Liver (tissue), 9 donors: ENCODE measurements around the gene STXBP1. TPM values are rescaled to one million over a fixed set of nuclear protein-coding genes. Genes with fewer than 3 reads are reported as not detected.

ENCODE experiments used
- DNase-seq: peaks from one replicate; pipeline ENCODE4 v3.0.0-alpha.2; 2017; ENCODE audit warnings: low spot score
- H3K27ac ChIP-seq, 2 donors: one replicate each; pipeline ENCODE4 v1.7.0; 2013; ENCODE audit warnings: inconsistent platforms in 2 of 2, low read length in 2 of 2, control low read depth in 1 of 2, low read depth in 1 of 2, mild to moderate bottlenecking in 1 of 2
- H3K27me3 ChIP-seq, 4 donors: one replicate each; pipeline versions ENCODE4 v1.6.1 to v1.7.0; 2013; ENCODE audit warnings: low read length in 3 of 4, inconsistent platforms in 1 of 4, mild to moderate bottlenecking in 1 of 4, moderate library complexity in 1 of 4; ENCODE audit not compliant: control insufficient read depth in 4 of 4, insufficient read depth in 4 of 4
- H3K36me3 ChIP-seq, 4 donors: one replicate each; pipeline versions ENCODE4 v1.6.1 to v1.7.0; 2013; ENCODE audit warnings: low read length in 3 of 4, mild to moderate bottlenecking in 3 of 4, low read depth in 1 of 4, moderate library complexity in 1 of 4; ENCODE audit not compliant: control insufficient read depth in 4 of 4, insufficient read depth in 3 of 4
- H3K4me1 ChIP-seq, 4 donors: one replicate each; pipeline versions ENCODE4 v1.6.1 to v1.7.0; 2013; ENCODE audit warnings: low read length in 3 of 4, mild to moderate bottlenecking in 3 of 4, moderate library complexity in 1 of 4; ENCODE audit not compliant: control insufficient read depth in 4 of 4, insufficient read depth in 4 of 4
- H3K4me3 ChIP-seq, 3 donors: one replicate each; pipeline versions ENCODE4 v1.6.1 to v1.7.0; 2013; ENCODE audit warnings: low read length in 3 of 3, control low read depth in 1 of 3, low read depth in 1 of 3, mild to moderate bottlenecking in 1 of 3
- H3K9ac ChIP-seq, 2 donors: one replicate each; pipeline ENCODE4 v1.7.0; 2013; ENCODE audit warnings: low read length in 2 of 2, mild to moderate bottlenecking in 2 of 2, moderate library complexity in 2 of 2, control low read depth in 1 of 2, low read depth in 1 of 2
- H3K9me3 ChIP-seq, 4 donors: one replicate each; pipeline versions ENCODE4 v1.6.1 to v1.7.0; 2013; ENCODE audit warnings: low read length in 3 of 4; ENCODE audit not compliant: control insufficient read depth in 4 of 4
- CTCF ChIP-seq: fragments of 150-350 bp; IDR thresholded peaks from 2 replicates; pipeline ENCODE4 v1.5.1; 2017; ENCODE audit warnings: improper control_type of control experiment, low read depth, low read length; ENCODE audit not compliant: missing input control
- EGR1 ChIP-seq, 2 donors: IDR thresholded peaks; 2 replicates each; pipeline ENCODE4 v1.6.1; 2016 to 2018; ENCODE audit warnings: antibody characterized with exemption in 2 of 2, low read depth in 2 of 2
- FOXA1 ChIP-seq: IDR thresholded peaks from 2 replicates; pipeline ENCODE4 v1.6.1; 2016; ENCODE audit warnings: antibody characterized with exemption
- HNF4A ChIP-seq, 2 donors: conservative IDR thresholded peaks; 2 replicates each; pipeline ENCODE4 v1.6.1; 2016; ENCODE audit warnings: antibody characterized with exemption in 2 of 2, mild to moderate bottlenecking in 2 of 2
- MAX ChIP-seq: IDR thresholded peaks from 2 replicates; pipeline ENCODE4 v1.6.1; 2016; ENCODE audit warnings: antibody characterized with exemption
- NR2F2 ChIP-seq: IDR thresholded peaks from 2 replicates; pipeline ENCODE4 v1.6.1; 2016; ENCODE audit warnings: antibody characterized with exemption
- REST ChIP-seq: IDR thresholded peaks from 2 replicates; pipeline ENCODE4 v1.6.1; 2016; ENCODE audit warnings: antibody characterized with exemption, mild to moderate bottlenecking
- RXRA ChIP-seq, 2 donors: IDR thresholded peaks; 2 replicates each; pipeline ENCODE4 v1.6.1; 2017 to 2018; ENCODE audit warnings: antibody characterized with exemption in 2 of 2, mild to moderate bottlenecking in 1 of 2
- WGBS: extraction: QIAGEN DNeasy Blood & Tissue Kit; methylation state at CpG from one replicate; pipeline ENCODE4 v1.1.7; 2013; 5-methylcytosine and 5-hydroxymethylcytosine counted together
- polyA plus RNA-seq, 2 donors: library from polyadenylated mRNA; stranded (reverse) in 1 of 2; unstranded in 1 of 2; fragments of 200-250 nt in 1 of 2; fragments of >200 nt in 1 of 2; fragmentation: Nextera tagmentation in 1 of 2; extraction: Ambion mirVana in 1 of 2; gene quantifications; one replicate each; pipeline versions ENCODE4 v1.2.1 to v1.2.3, GENCODE V29; 2013 to 2015
- total RNA-seq, 2 donors: library from RNA; depleted of rRNA; stranded (reverse); fragments of >200 nt; gene quantifications; one replicate each; pipeline ENCODE4 v1.2.3, GENCODE V29; 2014
- donor health status: healthy.
- donor health status: healthy.
- donor health status: healthy.
- donor health status: healthy.
- donor health status: healthy.

STXBP1 gene
- total and polyA plus RNA-seq, 4 donors = 1.7 to 4.6 (median 2.3) TPM

- no peaks in the 10 kb centered on the region for H3K9me3 ChIP-seq
- peaks cover 0 to 2% (median 0%) of the 10 kb centered on the region in 4 donors for H3K36me3 ChIP-seq
- DNase-seq = no peak
- WGBS = 43% methylated on average over 11 of the region's 11 CpGs
- peak overlapping the region; percentile 32 to 82 for H3K27ac ChIP-seq
- H3K4me1 ChIP-seq = peaks cover 10 to 34% (median 25%) of the 10 kb centered on the region in 4 donors
- H3K27me3 ChIP-seq = no peaks in the 10 kb centered on the region
- H3K9ac ChIP-seq = no peak overlapping the region
- peak overlapping the region in 1 of 3 donors; percentile 76 for H3K4me3 ChIP-seq
- TF ChIP-seq RXRA (IDR thresholded peaks at IDR 0.05) = no peak
- TF ChIP-seq HNF4A (conservative IDR thresholded peaks at IDR 0.05) = no peak
- TF ChIP-seq NR2F2 = no peak
- TF ChIP-seq CTCF = no peak
- no peak for TF ChIP-seq MAX
- no peak for TF ChIP-seq FOXA1
Observed at GRCh38 chr9:127566351-127567001, 45.6 kb upstream of the STXBP1 start.

- peak; percentile 50 for DNase-seq
- Histone ChIP-seq H3K9me3 (no peaks in the 10 kb centered on the region), H3K9ac (peak overlapping the region in 1 of 2 donors; percentile 32), H3K4me1 (peaks cover 10 to 34% (median 25%) of the 10 kb centered on the region in 4 donors), H3K27ac (peak overlapping the region; percentile 75 to 82), H3K36me3 (peaks cover 0 to 2% (median 0%) of the 10 kb centered on the region in 4 donors), H3K4me3 (peak overlapping the region; percentile 11 to 76 (median 49)), H3K27me3 (no peaks in the 10 kb centered on the region)
- TF ChIP-seq REST (no peak), EGR1 (IDR thresholded peaks at IDR 0.05; ENCODE audit: low read depth in 2 of 2) (no peak), RXRA (IDR thresholded peaks at IDR 0.05) (no peak), NR2F2 (peak; percentile 29), HNF4A (conservative IDR thresholded peaks at IDR 0.05) (peak; percentile 24 to 45)
- WGBS = 42% methylated on average over 16 of the region's 16 CpGs
Observed at GRCh38 chr9:127567035-127567729, 44.9 kb upstream of the STXBP1 start.
